GM21447 (cell line): ENCODE measurements around the gene TRIM51G.
"Not testable (repeated sequence)": the region's sequence is repeated elsewhere in the genome, so short reads cannot be mapped to it uniquely, and the experiment has no call there.

Experiments
- ATAC-seq: cut with Tn5 transposase; IDR thresholded peaks from one replicate; pipeline ENCODE4 v1.9.1; 2021; ENCODE audit not compliant: unreplicated experiment

The TRIM51G gene, protein sequence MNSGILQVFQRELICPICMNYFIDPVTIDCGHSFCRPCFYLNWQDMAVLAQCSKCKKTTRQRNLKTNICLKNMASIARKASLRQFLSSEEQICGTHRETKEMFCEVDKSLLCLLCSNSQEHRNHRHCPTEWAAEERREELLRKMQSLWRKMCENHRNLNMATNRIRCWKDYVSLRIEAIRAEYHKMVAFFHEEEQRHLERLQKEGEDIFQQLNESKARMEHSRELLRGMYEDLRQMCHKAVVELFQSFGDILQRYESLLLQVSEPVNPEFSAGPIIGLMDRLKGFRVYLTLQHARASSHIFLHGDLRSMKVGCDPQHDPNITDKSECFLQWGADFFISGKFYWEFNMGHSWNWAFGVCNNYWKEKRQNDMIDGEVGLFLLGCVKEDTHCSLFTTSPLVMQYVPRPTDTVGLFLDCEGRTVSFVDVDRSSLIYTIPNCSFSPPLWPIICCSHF

DNA sequence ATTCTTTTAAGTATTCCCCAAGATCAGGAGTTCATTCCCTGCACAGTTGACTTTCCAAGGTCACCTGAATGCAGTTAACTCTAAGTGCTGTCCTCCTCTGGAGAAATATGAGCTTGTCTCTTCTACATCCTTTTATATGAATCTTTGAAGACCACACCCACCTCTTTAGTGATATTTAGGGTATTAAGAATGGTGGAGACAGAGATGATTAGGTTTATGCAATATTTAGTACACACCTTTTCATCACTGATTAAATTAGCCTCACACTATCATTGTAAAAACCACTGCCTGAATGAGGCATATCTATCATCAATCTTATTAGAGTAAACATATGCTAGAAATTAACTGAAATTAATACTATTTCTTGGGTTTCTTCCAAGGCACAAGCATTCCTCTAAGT is at the start of gene TRIM51G:
TRIM51G (minus strand) TSS at position 101 of the 400 bp plus-strand sequence. CDS start 2,190 bp downstream, outside the sequence.
- ATAC-seq, result not testable (repeated sequence)

DNA sequence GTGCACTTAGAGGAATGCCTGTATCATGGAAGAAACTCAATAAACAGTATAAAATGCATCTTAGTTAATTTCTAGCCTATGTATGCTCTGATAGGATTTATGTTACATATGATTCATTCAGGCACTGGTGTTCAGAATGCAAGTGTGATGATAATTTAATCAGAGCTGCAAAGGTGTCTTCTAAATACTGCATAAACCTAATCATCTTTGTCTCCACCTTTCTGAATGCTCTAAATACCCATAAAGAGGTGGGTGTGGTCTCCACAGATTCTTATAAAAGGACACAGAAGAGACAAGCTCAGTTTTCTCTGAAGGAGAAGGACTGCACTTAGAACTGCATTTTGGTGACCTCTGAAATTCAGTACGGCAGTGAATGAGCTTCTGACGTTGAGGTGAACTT is 44.8 kb upstream of the TRIM51G start, which contains the start of gene TRIM49B:
TRIM49B (plus strand) TSS at position 301 of the 400 bp plus-strand sequence. CDS start 2,777 bp downstream, outside the sequence.
- not testable (repeated sequence) for ATAC-seq

DNA sequence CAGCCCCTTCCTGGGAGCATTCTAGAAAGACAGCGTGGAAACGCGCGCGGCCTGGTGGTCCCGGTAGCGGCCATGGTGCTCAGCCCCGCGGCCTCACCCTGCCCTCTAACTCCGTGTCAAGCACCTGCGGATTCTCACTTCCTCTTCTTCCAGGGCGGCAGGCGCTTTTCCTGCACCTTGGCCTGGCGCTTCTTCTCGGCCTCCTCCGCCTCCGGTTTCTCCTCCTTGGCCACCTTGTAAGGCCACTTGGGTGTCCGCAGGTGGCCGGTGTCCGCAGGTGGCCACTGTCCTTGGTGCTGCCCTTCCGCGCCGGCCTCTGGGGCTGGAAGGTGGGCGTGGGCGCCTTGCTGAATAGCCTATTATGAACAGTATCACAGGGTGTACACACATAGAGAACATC is 15.1 kb downstream of the TRIM51G start:
- ATAC-seq, result not testable (repeated sequence)

GRCh38 chr11:48955315-48956049 is 28.2 kb downstream of the TRIM51G start:
- ATAC-seq, result not testable (repeated sequence)

- ATAC-seq, result not testable (repeated sequence)
Measured at GRCh38 chr11:48945796-48946195, 37.9 kb downstream of the TRIM51G start.
